Measurements from ENCODE around the gene ARFGEF2. TPM values are rescaled to one million over a fixed set of nuclear protein-coding genes. Genes with fewer than 3 reads are reported as not detected.

ARFGEF2 gene
- total and polyA plus RNA-seq, 2 of the 4 experiments (the other 2 are of a cell fraction): 10.3 to 39.1 TPM

GRCh38 chr20:48908656-48909319, 12.7 kb upstream of the ARFGEF2 start:
- DNase-seq: no peak
- Histone ChIP-seq H3K27me3 (ENCODE audit: control insufficient read depth, insufficient read depth, low read length) (peaks cover 5% of the 10 kb centered on the region), H3K56ac (ENCODE audit: extremely low read depth, insufficient read depth, low read length) (no peak overlapping the region), H4K20me1 (ENCODE audit: insufficient read depth, low read length) (no peaks in the 10 kb centered on the region), H4K91ac (ENCODE audit: insufficient read depth, low read depth, low read length) (no peak overlapping the region), H3K9me1 (ENCODE audit: insufficient read depth, low read length) (no peaks in the 10 kb centered on the region), H3K36me3 (ENCODE audit: control insufficient read depth, insufficient read depth, low read length) (no peaks in the 10 kb centered on the region), H3K4me3 (ENCODE audit: insufficient read depth, low read depth, low read length) (no peak overlapping the region), H2AK9ac (replicated peaks; ENCODE audit: low read depth, low read length, poor library complexity) (no peak overlapping the region), H4K8ac (ENCODE audit: low read depth in 2 of 2, low read length in 2 of 2) (no peak overlapping the region), H3K79me1 (ENCODE audit: low read depth in 1 of 2, low read length in 2 of 2) (no peaks in the 10 kb centered on the region), H4K5ac (ENCODE audit: low read depth, low read length) (no peak overlapping the region), H3K4me1 (ENCODE audit: control insufficient read depth, insufficient read depth, low read length) (no peaks in the 10 kb centered on the region), H2BK120ac (ENCODE audit: low read depth, low read length) (no peak overlapping the region), H2BK20ac (ENCODE audit: low read depth, low read length) (no peak overlapping the region), H2BK5ac (ENCODE audit: low read depth, low read length, poor library complexity, severe bottlenecking) (no peak overlapping the region), H3K18ac (ENCODE audit: low read depth, low read length) (no peak overlapping the region), H3K14ac (replicated peaks; ENCODE audit: low read depth, low read length) (no peak overlapping the region), H2AFZ (replicated peaks; ENCODE audit: low read length, poor library complexity) (no peak overlapping the region), H3K4me2 (ENCODE audit: low read depth, low read length) (no peak overlapping the region), H3K23ac (ENCODE audit: low read depth, low read length) (no peak overlapping the region), H3K4ac (ENCODE audit: low read depth, low read length) (no peak overlapping the region), H2AK5ac (ENCODE audit: low read depth, low read length) (no peak overlapping the region), H3K27ac (ENCODE audit: insufficient read depth, low read length) (no peak overlapping the region), H3K9ac (ENCODE audit: low read depth, low read length) (no peak overlapping the region), H3K9me3 (ENCODE audit: control insufficient read depth, insufficient read depth, low read length) (peaks cover 9% of the 10 kb centered on the region), H2BK15ac (ENCODE audit: low read depth, low read length) (no peak overlapping the region)
- no CpG with 5 or more reads among the region's 2 CpGs for WGBS, 2 experiments (ENCODE audit: extremely low coverage in 2 of 2, insufficient read length in 1 of 2)
- ATAC-seq (ENCODE audit: low read depth): no peak
- ChIA-PET POLR2A (ENCODE audit: unreplicated experiment) (no interaction called here), CTCF (interaction anchor here (1.4 kb wide), 1 partner anchor 251 kb away, joined by 4 read pairs; no protein-coding TSS in a partner anchor)
- in situ Hi-C loops (cut with MboI; ENCODE audit: low sequenced_read_pairs): loop anchor here (5.0 to 25.0 kb wide), 3 partner anchors 251 to 1246 kb away; no protein-coding TSS in a partner anchor
- BruUV-seq (replicated peaks): no TSS peak
- intact Hi-C loops (cut with micrococcal nuclease): loop anchor here (5.0 kb wide), 1 partner anchor 81 kb away; the partner anchor contains the start of gene PREX1
- no peak for TF ChIP-seq CTCF (conservative IDR thresholded peaks at IDR 0.05; ENCODE audit: low read depth, low read length)
- TF ChIP-seq FOS (IDR thresholded peaks at IDR 0.05; ENCODE audit: low read depth, low read length): no peak
- no peak for TF ChIP-seq NFE2L2 (IDR thresholded peaks at IDR 0.05; ENCODE audit: low read depth, low read length)
- TF ChIP-seq CHD1 (IDR thresholded peaks at IDR 0.05; ENCODE audit: low read depth, low read length): no peak
- TF ChIP-seq SMC3 (IDR thresholded peaks at IDR 0.05; ENCODE audit: low read depth, low read length): no peak
- TF ChIP-seq RAD21 (IDR thresholded peaks at IDR 0.05; ENCODE audit: low read length): no peak
- no peak for TF ChIP-seq MAZ (IDR thresholded peaks at IDR 0.05; ENCODE audit: borderline replicate concordance, low read depth, low read length)
- TF ChIP-seq BHLHE40 (IDR thresholded peaks at IDR 0.05; ENCODE audit: low read depth, low read length): no peak
- no peak for TF ChIP-seq CEBPB (IDR thresholded peaks at IDR 0.05; ENCODE audit: low read depth, low read length)
- no peak for TF ChIP-seq RCOR1 (IDR thresholded peaks at IDR 0.05; ENCODE audit: insufficient replicate concordance, low read length)
- TF ChIP-seq USF2 (IDR thresholded peaks at IDR 0.05; ENCODE audit: low read depth, low read length): no peak
- no peak for TF ChIP-seq MXI1 (IDR thresholded peaks at IDR 0.05; ENCODE audit: borderline replicate concordance, low read depth, low read length)
- TF ChIP-seq POLR2A (IDR thresholded peaks at IDR 0.05; ENCODE audit: low read depth, low read length): no peak
- TF ChIP-seq ELK1 (IDR thresholded peaks at IDR 0.05; ENCODE audit: borderline replicate concordance, low read depth, low read length): no peak
- no peak for TF ChIP-seq MAFK (IDR thresholded peaks at IDR 0.05; ENCODE audit: low read depth, low read length)
- TF ChIP-seq RFX5 (IDR thresholded peaks at IDR 0.05; ENCODE audit: low read depth, low read length): no peak
- dilution Hi-C loops (cut with HindIII; ENCODE audit: low sequenced_read_pairs, unreplicated experiment): no loop called here

Data from IMR-90 (cell line).